Ovary (tissue), 9 donors: ENCODE measurements around the gene ITPK1. TPM values are rescaled to one million over a fixed set of nuclear protein-coding genes. Genes with fewer than 3 reads are reported as not detected.

Experiments
- DNase-seq, 5 donors: peaks; one replicate each; pipeline ENCODE4 v3.0.0-alpha.2; 2019 to 2020
- H3K27ac ChIP-seq, 2 donors: fragments of 200-600 bp; one replicate each; pipeline versions ENCODE4 v1.5.1 to v1.8.0; 2019 to 2022
- H3K27me3 ChIP-seq: fragments of 200-600 bp; one replicate; pipeline ENCODE4 v1.8.0; 2022
- H3K36me3 ChIP-seq: fragments of 200-600 bp; sonication (generic); one replicate; pipeline ENCODE4 v1.5.1; 2019
- H3K4me1 ChIP-seq: one replicate; pipeline ENCODE4 v1.8.1; 2013; ENCODE audit warnings: mild to moderate bottlenecking, moderate library complexity; ENCODE audit not compliant: insufficient read depth
- H3K4me3 ChIP-seq: fragments of 200-600 bp; sonication (generic); one replicate; pipeline ENCODE4 v1.5.1; 2017
- H3K9me3 ChIP-seq, 2 donors: fragments of 200-600 bp in 1 of 2; sonication (generic) in 1 of 2; one replicate each; pipeline versions ENCODE4 v1.5.1 to v1.8.1; 2013 to 2019; ENCODE audit warnings: mild to moderate bottlenecking in 1 of 2, moderate library complexity in 1 of 2
- EP300 ChIP-seq: sonication (generic); formaldehyde crosslinking; IDR thresholded peaks from one replicate; pipeline ENCODE4 v1.6.1; 2017; ENCODE audit warnings: antibody characterized with exemption
- POLR2A ChIP-seq: fragments of 450-650 bp; IDR thresholded peaks from one replicate; pipeline ENCODE4 v1.6.1; 2017; ENCODE audit warnings: antibody characterized with exemption, mild to moderate bottlenecking, moderate library complexity
- WGBS, 3 donors: extraction: QIAGEN DNeasy Blood & Tissue Kit in 1 of 3; methylation state at CpG; one replicate each; pipeline versions ENCODE4 v1.1.5 to v1.1.7; 2013 to 2017; 5-methylcytosine and 5-hydroxymethylcytosine counted together
- intact Hi-C, 4 donors: fragments of 100-400 bp; cut with DNase I; formaldehyde crosslinking; loops; one replicate each; pipeline versions ENCODE4 v1.11.0 to v1.15.1; 2022 to 2023
- polyA plus RNA-seq, 2 donors: library from polyadenylated mRNA; stranded (reverse); fragments of 200-250 nt in 1 of 2; fragments of 350-450 nt in 1 of 2; fragmentation: Illumina TruSeq in 1 of 2; extraction: RNeasy Lipid Tissue Mini Kit (QIAGEN cat#74804) in 1 of 2; gene quantifications; one replicate each; pipeline ENCODE4 v1.2.3, GENCODE V29; 2013 to 2014
- total RNA-seq, 7 donors: library from RNA; depleted of rRNA in 2 of 7; stranded (reverse); fragments of >200 nt in 2 of 7; fragmentation: NEBNext Ultra II Directional in 3 of 7; extraction: Animal tissue kit (Norgen Biotek cat#: 25700) in 3 of 7; gene quantifications; one replicate each; pipeline versions ENCODE4 v1.1.0 to v1.2.4, GENCODE V29; 2016 to 2023
- TF ChIP-seq, protein P1 (sequence below), 3 donors: fragments of 450-650 bp in 2 of 3; fragments of 200-600 bp in 1 of 3; IDR thresholded peaks; one replicate each; pipeline versions ENCODE4 v1.5.1 to v1.8.0; 2016 to 2022; ENCODE audit warnings: antibody characterized with exemption in 3 of 3, mild to moderate bottlenecking in 1 of 3
- donor health status: DM: no; HTN: no; CAD: no; lungs with moderate emphysema.
- donor health status: DM: no; HTN: no; CAD: no.
- donor health status: Bipolar disorder and iron deficiency.
- donor health status: DM: yes; HTN: yes; CAD: no.
- donor health status: DM: no; HTN: no; CAD: no.
- donor health status: DM: yes; HTN: yes; CAD: no.

Gene ITPK1
- total and polyA plus RNA-seq, 9 donors: 23.6 to 57.8 (median 49.3) TPM

DNA sequence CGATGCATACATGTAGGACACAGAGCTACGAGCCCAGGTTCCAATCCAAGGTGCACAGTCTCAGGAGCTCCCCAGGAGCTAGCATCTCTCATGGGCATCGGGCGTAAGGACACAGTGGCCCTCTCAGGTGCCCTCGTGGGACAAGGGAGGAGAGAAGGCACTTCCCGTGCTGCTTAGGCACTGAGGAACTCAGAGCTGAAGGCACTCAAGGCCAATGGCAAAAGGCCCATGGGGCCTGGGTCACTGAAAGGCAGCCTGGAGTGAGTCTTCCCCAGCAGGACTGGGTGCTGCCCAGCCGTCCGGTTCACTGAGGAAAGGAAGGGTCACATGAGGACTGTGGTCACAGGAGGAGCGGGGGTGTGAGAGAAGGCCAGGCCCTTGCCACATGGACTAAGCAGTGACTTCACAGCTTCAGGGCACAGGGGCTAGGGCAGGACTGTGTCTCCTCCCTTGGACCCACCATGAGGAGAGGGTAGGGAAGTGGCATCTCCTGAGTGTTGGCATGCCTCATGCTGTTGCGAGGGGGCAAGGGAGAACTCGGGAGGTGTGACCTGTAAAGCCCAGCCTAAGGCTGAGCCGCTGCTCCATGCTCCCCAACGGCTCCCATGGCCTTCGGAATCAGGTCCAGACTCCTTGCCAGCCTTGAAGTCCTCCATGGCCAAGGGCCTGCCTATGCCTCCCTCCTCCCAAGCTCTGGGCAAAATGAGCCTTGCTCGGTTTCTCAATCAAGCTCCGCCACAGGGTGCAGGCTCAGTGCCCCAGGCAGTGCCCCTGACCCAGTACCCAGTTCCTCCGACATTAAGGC, 141.0 kb downstream of the ITPK1 start:
- no peak overlapping the region for H3K27ac ChIP-seq
- intact Hi-C loops: loop anchor here in 1 of 4 donors (5.0 kb wide), 1 partner anchor 143 kb away; the partner anchor contains the start of gene ITPK1
- WGBS, 3 donors: 95 to 96% (median 96%) methylated on average over 15 to 17 of the region's 17 CpGs

DNA sequence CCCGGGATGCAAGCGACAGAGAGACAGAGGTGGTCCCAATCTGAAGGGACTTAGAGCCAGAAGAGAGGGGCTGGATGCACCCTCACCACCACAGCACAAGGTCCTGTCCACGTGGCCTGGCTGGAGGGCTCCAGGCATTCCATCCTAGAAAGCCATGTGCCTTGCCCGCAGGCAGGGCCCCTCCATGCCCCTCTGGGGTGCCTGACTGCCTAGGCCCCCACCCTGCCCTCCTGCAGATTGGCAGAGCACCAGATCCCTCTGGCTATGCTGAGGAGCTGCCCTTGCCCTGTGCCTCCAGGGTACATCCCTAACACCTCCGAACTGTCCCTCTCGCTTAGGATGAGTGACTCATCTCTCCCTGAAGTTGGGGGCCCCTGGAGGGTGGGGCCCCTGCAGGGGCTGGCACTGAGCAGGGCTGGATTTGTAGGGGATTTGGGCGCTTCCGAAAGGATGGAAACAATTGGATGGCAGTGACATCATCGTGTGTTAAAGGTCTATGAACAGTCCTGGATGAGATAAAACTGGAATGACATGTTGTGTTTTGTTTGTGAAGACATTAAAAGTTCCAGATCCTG, 141.8 kb downstream of the ITPK1 start:
- Histone ChIP-seq H3K4me1 (no peaks in the 10 kb centered on the region), H3K4me3 (no peak overlapping the region), H3K27me3 (no peaks in the 10 kb centered on the region), H3K36me3 (no peaks in the 10 kb centered on the region), H3K9me3 (no peaks in the 10 kb centered on the region), H3K27ac (no peak overlapping the region)
- 73 to 92% (median 88%) methylated on average over 9 of the region's 9 CpGs for WGBS, 3 donors
- no peak for DNase-seq
- intact Hi-C loops: loop anchor here in 1 of 4 donors (5.0 kb wide), 1 partner anchor 143 kb away; the partner anchor contains the start of gene ITPK1
- TF ChIP-seq POLR2A (no peak), EP300 (no peak)
- TF ChIP-seq, protein P1, sequence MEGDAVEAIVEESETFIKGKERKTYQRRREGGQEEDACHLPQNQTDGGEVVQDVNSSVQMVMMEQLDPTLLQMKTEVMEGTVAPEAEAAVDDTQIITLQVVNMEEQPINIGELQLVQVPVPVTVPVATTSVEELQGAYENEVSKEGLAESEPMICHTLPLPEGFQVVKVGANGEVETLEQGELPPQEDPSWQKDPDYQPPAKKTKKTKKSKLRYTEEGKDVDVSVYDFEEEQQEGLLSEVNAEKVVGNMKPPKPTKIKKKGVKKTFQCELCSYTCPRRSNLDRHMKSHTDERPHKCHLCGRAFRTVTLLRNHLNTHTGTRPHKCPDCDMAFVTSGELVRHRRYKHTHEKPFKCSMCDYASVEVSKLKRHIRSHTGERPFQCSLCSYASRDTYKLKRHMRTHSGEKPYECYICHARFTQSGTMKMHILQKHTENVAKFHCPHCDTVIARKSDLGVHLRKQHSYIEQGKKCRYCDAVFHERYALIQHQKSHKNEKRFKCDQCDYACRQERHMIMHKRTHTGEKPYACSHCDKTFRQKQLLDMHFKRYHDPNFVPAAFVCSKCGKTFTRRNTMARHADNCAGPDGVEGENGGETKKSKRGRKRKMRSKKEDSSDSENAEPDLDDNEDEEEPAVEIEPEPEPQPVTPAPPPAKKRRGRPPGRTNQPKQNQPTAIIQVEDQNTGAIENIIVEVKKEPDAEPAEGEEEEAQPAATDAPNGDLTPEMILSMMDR (IDR thresholded peaks at IDR 0.05): no peak

More for the DNA sequence above, 141.0 kb downstream of the ITPK1 start:
- no peaks in the 10 kb centered on the region for H3K9me3 ChIP-seq
- H3K36me3 ChIP-seq: no peaks in the 10 kb centered on the region
- no peaks in the 10 kb centered on the region for H3K27me3 ChIP-seq
- no peak for TF ChIP-seq EP300
- no peaks in the 10 kb centered on the region for H3K4me1 ChIP-seq
- peak in 1 of 5 donors; percentile 34 for DNase-seq
- H3K4me3 ChIP-seq: no peak overlapping the region

DNA sequence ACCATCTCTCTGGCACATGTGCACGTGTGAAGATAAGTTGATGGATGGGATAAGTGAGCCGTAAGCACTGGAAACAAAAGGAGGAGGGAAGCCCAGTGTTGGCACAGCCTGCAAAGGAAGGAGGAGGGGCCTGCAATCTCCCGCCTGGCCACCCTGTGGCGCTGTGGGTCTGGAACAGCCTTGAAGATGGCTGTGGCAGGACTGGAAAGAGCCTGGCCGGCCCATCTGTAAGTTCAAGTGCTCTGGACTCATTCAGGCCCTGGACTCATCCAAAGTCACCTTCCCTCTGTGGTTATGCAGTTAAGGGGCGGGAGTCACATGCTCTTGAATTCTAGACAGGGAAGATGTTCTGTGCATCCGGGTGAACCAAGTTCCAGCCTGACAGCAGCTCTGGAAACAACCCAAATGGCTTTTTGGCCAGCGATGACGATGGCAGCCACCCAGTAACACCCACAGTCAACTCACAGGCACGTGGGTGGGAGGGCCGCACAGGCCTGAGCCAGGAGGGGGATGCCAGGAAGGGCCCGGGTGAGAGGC, 142.4 kb downstream of the ITPK1 start:
- Histone ChIP-seq H3K4me3 (no peak overlapping the region), H3K36me3 (no peaks in the 10 kb centered on the region), H3K27ac (no peak overlapping the region), H3K9me3 (no peaks in the 10 kb centered on the region), H3K27me3 (no peaks in the 10 kb centered on the region), H3K4me1 (no peaks in the 10 kb centered on the region)
- intact Hi-C loops: loop anchor here in 1 of 4 donors (5.0 kb wide), 1 partner anchor 144 kb away; the partner anchor contains the start of gene ITPK1
- WGBS, 3 donors: 41 to 60% (median 60%) methylated on average over 12 of the region's 12 CpGs
- peak; percentile 62 to 88 (median 73) for DNase-seq
- TF ChIP-seq, protein P1 (IDR thresholded peaks at IDR 0.05): peak; percentile 35 to 73 (median 46)
- no peak for TF ChIP-seq EP300

GRCh38 chr14:92971601-92972180, 144.0 kb downstream of the ITPK1 start:
- Histone ChIP-seq H3K27ac (no peak overlapping the region), H3K4me3 (no peak overlapping the region), H3K9me3 (no peaks in the 10 kb centered on the region), H3K4me1 (no peaks in the 10 kb centered on the region), H3K27me3 (no peaks in the 10 kb centered on the region), H3K36me3 (no peaks in the 10 kb centered on the region)
- DNase-seq: no peak
- intact Hi-C loops: loop anchor here in 1 of 4 donors (5.0 kb wide), 1 partner anchor 146 kb away; the partner anchor contains the start of gene ITPK1
- TF ChIP-seq POLR2A (no peak), EP300 (no peak)
- TF ChIP-seq, protein P1 (IDR thresholded peaks at IDR 0.05): no peak
- 94 to 96% (median 96%) methylated on average over 16 of the region's 16 CpGs for WGBS, 3 donors
